ENCODE results near the gene MGLL.
"Not testable (repeated sequence)": the region's sequence is repeated elsewhere in the genome, so short reads cannot be mapped to it uniquely, and the experiment has no call there.

The MGLL gene

DNA sequence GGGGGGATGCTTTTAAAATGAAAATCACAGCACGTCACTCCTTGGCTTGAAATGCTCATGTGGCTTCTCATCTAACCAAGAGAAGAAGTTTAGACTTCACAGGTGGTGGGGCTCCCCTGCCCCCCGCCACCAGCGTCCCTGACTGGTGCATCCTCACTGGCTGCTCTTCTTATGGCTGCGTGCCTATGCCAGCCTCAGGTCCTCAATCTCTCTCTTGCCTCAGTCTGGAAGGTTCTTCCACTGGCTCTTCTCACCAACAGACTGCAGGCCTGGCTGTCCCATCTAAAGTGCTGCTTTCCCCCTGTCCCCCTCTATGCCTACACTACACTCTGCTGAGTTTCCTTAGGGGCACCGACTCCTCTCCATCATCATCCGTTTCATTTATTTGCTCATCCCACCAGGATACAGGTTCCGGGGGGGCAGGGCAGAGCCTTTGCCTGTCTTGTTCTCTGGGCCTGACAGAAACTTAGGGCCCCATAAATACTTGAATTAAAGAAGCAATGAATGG, 128.9 kb downstream of the MGLL start:
- no peak for FAIRE-seq

DNA sequence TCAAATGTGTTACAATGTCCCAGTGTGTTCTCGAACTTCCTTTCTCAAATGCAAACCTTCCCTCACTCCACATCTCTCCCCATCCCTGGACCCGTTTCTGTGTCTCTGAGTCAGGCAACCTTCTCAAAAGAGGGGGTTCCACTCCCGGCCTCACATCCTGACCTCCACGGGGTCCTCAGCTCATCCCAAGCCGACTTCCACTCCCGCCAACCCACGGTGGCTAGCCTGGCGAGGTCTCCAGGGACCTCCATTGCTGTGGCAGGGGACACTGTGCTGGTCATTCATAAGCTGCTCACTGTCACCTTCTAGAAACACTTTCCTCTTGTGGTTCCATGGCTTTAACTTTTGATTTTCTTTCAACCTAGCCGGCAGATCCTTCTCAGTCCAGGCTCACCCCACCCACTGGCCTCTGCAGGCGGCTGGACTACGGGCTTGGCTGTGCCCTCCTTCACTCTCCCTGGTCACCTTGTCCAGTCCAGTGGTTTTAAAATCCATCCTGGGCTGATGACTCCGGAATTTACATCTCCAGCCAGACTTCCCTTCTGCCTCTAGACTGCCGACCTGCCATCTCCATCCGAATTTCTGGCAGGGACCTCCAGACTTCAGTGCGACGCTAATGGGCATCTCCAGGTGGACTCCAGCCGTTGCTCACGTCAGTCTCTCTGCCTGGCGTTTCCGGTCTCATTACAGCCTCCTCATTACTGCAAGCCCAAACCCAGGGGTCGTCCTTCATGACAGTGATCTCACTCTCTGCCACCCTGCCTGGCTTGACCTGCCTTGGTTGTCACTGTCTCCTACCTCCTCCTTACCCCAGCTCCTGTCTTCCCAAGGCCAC, 129.6 kb downstream of the MGLL start:
- DNase-seq (ENCODE audit: low spot score) (no peak), FAIRE-seq (no peak)

More for the DNA sequence above, 128.9 kb downstream of the MGLL start:
- no peak for DNase-seq (ENCODE audit: low spot score)

DNA sequence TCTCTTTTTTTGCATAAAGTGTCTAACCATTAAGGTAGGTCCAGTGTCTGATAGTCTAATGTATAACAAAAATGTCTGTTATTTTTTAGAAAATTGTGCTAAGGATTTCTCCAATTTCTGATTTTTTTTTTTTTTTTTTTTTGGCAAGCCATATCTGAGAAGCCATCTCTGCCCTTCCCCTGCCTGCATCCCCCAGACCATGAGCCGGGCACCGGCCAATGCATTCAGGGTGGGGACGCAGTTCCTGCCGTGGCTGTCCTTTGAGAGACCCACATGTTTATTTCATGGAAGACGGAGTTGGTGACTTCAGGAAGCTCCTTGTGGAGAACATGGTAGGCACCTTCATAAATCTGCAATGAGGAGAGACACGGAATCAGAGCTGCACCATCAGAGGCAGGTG, 130.3 kb downstream of the MGLL start:
- no peak for FAIRE-seq
- no peak for DNase-seq (ENCODE audit: low spot score)

DNA sequence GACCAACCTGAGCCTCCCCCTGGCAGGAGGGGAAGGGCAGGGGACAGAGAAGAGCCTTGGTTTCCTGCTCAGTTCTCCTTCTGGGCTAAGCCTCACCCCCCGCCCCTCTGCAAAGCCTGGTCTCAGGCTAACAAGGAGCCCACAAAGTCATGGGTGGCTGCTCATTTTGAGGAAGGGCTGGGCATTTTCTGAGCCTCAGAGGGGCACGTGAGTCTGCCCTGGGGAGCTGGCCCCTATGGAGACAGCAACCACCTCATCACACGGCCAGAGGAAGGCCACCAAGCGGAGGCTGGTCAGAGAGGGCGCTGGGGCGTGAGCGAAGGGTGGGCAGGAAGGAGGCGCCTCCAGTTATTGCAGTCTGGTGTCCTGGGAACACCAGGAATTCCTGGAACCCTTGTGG, 130.8 kb downstream of the MGLL start:
- DNase-seq (ENCODE audit: low spot score), result no peak
- FAIRE-seq, result no peak

DNA sequence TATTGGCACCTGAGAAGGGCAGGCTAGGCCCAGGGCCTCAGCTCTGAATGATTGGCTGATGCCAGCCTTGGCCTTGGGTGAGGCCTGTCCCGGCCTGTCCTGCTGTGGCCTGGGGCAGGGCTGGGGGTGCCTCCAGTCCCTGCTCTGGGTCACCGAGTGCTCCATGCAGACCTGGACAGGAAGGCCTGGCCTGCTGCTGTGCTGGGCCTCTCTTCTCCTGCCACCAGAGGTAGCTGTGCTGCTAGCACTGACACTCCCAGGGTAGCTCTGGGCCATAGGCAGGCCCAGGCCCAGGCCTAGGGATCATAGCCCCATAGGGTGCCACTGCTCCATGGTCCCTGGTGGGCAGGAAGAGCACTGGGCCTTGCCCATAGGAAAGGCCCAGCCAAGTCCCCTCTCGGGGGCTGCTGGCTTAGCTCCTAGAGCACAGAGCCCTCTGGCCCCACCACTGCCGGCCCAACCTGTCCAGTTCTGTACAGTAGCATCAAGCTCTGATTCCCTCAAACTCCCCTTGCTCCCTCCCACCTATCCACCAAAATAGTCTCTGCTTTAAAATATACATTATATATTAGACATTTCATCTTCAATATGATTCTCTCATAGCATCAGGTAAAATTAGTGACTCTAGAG, 131.4 kb downstream of the MGLL start:
- FAIRE-seq (peak; percentile 67), DNase-seq (ENCODE audit: low spot score) (peak; percentile 56)

DNA sequence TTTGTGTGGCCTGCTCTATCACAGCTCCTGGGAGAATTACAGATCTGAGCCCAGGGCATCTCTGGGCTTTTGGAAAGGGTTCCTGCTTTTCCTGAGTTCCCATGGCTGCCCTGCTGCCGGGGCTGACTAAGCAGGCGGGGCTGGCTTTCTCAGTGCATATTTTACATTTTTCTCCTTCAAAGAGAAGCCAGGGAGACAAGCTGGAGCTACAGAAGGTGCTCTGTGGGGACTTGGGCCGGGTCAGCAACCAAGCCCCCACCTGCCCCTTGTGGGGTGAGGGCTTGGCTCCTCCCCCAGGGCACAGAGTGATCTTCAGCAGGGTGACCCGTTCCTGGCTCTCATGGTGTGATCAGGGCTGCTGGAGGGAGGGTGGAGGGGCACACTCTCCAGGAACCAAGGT, 132.2 kb downstream of the MGLL start:
- FAIRE-seq (no peak), DNase-seq (ENCODE audit: low spot score) (peak; percentile 40)

DNA sequence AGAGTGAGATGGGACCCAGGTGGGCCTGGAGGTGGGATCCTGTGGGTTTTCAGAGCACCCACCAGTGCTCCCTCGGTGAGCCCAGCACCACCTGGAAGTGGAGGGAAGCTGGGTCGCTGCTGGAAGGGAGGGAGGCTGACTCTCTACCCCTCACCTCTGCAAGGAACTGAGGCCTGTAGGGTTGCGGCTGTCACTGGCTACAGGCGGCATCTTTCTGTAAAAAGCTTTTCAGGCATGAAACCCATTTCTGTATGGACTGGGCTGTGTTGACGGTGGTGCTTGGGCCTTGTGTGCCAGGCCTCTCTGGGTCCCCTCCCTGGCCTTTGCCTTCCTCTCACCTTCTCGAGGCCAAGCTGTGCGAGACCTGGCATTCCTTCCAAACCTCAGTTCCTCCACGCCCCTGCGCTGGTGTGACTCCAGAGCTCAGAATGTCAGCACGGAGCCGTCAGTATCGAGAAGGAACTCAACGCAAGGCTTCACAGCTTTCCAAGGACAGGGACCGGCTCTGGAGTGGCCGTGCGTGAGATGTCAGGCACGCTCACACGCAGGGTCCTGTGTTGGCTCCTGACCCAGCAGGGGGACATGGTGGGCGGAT, 133.0 kb downstream of the MGLL start:
- no peak for DNase-seq (ENCODE audit: low spot score)
- no peak for FAIRE-seq

DNA sequence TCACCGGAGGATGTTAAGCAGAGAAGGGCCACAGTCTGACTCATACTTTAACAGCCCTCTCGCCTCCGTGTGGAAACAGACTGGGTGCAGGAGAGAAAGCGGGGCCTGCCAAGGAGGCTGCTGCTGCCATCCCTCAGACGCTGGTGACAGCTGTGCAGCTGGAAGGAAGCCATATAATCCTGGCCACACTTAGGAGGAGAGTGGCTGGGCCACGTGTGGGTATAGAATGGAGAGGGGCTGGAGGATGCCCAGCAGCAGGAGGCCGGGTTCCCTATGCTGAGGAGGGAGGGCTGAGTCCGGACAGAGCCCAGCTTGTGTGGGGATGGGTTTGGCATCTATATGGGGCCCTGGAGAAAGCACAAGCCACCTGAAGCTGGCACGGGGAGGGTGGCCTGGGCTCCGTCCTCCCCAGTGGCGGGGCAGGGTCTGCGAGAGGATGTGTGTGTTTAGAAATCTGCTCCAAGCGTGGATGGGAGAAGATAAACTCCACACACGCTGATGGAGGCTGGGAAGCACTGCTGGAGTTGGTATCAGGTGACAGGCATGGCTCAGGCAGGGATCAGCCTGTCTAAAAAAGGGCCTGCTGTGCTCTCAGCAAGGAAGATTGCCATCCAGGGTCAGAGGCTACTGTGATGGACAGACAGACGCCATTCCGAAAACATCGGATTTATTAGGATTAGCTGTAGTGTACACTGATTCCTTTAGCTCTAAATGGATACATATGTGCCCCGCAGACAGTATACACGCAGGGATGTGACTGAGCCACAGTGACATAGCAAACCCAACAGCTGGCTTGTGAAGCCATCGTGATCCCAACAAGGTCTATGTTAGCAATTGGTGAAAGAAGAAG, 133.7 kb downstream of the MGLL start:
- DNase-seq (ENCODE audit: low spot score) (no peak), FAIRE-seq (peak; percentile 56)

DNA sequence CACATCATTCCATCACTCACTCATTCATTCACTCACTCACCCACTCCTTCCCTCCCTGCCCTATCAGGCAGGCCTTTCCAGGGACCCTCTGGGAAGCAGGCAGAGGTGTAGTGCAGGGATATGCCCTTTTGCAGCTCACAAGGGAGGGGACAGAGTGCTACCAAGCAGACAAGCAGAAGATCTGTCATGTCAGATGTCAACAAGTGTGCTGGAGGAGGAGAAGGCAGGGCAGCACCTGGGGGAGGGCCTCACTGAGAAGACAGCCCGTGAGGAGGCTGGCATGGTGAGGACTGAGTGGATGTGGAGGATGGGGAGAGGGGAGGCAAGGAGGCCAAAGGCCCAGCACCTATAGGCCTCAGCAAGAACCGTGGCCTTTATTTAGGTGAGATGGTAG, 134.3 kb downstream of the MGLL start:
- no peak for FAIRE-seq
- no peak for DNase-seq (ENCODE audit: low spot score)

DNA sequence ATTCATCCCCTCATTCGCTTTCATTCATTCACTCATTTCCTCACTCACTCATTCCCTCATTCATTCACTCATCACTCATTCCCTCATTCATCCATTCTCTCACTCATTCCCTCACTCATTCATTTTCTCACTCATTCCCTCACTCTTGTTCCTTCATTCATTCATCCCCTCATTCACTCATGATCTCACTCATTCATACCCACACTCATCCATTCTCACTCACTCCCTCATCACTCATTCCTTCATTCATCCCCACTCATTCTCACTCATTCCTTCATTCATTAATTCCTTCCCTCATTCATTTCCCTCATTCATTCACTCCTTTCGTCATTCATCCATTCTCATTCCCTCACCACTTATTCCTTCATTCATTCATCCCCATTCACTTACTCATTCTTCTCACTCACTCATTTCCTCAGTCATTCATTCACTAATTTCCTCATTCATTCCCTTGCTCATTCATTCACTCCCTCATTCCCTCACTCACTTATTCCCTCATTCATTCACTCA, 135.0 kb downstream of the MGLL start:
- DNase-seq (ENCODE audit: low spot score) (no peak), FAIRE-seq (peak; percentile 30)

DNA sequence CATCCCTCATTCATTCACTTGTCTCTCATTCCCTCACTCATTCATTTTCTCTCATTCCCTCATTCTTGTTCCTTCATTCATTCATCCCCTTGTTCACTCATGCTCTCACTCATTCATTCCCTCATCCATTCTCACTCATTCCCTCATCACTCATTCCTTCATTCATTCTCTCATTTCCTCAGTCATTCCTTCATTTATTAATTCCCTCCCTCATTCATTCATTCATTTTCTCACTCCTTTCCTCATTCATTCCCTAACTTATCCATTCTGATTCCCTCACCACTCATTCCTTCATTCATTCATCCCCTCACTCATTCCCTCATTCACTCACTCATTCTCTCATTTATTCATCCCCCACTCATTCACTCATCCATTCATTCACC, 135.8 kb downstream of the MGLL start:
- no peak for DNase-seq (ENCODE audit: low spot score)
- FAIRE-seq, result peak; percentile 9

DNA sequence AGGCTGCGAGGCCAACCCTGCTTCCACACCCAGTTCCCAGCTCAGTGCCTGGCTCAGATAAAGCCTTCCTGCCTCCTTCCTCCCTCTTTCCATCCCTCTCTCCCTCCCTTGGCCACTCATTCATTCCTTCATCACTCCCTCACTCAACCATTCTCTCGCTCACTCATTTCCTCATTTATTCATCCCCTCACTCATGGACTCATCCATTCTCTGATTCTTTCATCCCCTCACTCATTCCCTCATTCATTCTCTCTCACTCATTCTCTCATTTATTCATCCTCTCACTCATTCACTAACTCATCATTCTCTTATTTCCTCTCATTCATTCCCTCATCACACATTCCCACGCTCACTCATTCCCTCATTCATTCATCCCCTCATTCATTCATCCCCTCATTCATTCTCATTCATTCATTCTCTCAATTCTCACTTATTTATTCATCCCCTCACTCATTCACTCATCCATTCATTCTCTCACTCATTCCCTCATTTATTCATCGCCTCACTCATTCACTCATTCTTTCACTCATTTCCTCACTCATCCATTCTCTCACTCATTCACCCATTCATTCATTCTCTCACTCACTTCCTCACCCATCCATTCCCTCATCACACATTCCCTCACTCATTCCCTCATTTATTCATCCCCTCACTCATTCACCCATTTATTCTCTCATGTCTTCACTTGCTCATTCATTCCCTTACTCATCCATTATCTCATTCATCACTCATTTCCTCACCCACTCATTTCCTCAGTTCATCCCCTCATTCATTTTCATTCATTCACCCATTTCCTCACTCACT, 136.4 kb downstream of the MGLL start:
- FAIRE-seq (no peak), DNase-seq (ENCODE audit: low spot score) (no peak)

DNA sequence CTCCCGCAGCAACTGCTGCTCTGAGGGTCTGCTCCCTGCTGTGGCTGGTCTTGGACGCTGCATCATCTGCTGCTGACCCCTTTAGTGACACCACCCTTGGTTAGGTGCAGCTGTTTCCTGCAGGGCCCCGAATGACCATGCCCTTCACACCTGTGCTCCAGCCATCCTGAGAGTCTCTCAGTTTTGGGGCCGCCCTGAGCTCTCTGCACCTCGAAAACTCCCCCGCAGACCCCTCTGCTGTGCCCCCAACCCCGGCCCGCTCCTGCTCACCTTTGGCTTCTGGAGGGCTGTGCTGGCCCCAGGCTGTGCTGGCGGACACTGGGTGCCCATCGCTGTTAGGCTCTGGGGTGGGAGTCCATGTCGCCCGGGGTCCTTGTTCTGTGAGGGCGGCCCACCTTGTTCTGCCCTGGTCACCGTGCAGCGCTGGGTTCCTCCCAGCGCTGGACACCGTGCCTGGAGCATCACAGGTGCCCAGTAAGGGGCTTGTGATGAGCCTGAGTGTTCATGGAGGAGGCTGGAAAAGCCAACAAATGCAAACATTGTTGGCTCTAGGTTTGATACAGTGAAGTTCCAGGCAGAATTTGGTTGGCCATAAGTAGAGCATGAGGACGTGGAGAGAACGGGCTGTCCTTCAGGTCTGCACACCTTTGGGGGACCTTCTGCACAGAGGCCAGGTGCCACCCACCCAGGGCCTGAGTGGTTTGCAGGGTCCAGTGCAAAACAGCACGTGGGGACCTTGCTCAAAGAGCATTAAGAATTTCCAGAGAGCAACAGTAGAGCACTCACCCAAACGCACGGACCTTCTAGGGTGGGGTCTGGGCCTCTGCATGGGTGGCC, 137.2 kb downstream of the MGLL start:
- FAIRE-seq, result no peak
- DNase-seq (ENCODE audit: low spot score), result no peak

DNA sequence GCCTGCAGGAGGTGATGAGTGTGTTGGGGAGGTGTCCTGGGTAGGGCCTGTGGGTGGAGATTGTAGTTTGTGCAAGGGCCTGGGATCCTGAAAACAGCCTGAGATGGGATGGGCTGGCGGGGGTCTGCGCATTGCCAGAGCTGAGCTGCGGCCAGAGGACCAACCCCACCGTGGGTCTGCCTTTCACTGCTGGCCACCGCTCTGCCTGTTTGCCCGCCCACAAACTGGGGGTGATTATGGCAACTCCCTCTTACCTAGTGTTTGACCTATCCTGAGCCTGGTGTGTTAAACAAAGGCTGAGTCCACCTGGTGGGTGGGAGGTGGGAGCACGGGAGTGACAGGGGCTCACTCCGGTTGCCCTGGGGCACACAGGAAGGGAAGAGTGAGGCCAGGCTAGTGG, 139.8 kb downstream of the MGLL start:
- no peak for FAIRE-seq
- DNase-seq (ENCODE audit: low spot score), result no peak

DNA sequence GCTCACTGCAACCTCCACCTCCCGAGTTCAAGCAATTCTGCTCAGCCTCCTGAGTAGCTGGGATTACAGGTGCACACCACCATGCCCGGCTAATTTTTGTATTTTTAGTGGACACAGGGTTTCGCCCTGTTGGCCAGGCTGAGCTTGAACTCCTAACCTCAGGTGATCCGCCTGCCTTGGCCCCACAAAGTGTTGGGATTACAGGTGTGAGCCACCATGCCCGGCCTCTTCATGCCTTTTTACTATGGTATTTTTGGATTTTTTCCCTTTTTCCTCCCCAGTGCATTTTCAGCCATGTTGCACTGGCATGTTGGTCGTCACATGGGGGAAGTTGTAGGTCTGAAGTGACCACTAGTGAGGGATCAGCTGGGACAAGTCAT, 140.2 kb downstream of the MGLL start:
- FAIRE-seq; DNase-seq (ENCODE audit: low spot score): not testable (repeated sequence)

DNA sequence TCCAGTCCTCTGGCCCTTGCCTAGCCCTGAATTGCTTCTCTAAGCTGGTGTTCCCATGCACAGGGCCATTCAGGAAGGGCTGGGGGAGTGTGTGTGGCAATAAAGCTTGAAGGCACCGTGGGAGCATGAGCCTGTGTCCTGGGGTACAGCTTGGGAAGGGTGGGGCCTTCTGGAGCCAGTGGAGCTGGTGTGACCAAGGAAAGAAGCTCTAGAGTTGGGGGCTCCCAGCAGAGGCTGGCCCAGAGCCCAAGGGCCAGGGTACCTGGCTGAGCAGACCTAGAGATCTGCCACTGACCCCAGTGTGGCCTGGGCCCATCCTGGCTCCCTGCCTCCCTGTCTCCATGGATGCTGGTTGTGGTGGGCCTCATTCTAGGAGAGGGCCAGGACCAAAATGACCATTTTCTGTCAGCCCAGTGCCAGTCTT, 141.5 kb downstream of the MGLL start:
- DNase-seq (ENCODE audit: low spot score) (no peak), FAIRE-seq (no peak)

DNA sequence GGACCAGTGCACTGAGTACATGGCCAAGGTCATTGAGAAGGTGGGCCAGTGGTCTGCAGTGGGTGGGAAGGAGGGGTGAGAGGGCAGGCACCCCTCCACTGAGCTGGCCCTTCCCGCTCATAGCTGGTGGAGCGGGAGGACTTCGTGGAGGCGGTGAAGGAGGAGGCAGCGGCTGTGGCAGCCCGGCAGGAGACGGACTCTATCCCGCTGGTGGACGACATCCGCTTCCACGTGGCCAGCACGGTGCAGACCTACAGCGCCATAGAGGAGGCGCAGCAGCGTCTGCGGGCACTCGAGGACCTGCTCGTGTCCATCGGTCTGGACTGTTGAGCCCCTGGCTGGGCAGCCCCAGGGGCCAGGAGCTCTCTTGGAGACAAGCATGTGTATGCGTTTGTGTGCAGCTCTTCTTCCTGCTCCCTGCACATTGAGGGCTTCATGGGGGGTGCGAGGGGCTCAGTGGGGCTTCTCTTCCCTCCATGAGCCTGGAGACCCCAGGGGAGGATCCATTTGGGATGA, 142.1 kb downstream of the MGLL start:
- DNase-seq (ENCODE audit: low spot score) (no peak), FAIRE-seq (no peak)

DNA sequence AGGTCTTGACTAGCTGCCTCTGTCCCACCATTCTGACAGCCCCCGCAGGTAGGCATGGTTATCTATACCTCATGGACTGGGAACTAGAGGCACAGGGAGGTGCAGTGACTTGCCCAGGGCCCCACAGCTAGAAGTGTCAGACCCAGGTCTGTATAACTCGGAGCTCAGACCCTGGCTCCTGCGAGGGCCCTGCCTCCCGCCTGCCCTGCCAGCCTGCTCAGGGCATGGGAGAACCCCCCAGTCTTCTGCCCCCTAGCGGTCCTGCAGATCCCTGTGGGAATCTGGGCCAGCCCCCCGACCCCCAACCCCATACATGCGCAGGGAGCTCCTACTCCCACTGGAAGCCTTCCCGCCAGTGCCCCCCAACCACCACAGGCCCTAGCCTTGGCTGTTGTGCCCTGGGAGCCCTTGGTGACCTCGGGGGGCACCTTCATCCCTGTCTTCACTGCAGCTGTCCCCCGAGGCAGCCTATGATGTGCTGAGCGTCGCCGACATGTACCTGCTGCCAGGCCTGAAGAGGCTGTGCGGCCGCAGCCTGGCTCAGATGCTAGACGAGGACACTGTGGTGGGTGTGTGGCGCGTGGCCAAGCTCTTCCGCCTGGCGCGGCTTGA, 142.7 kb downstream of the MGLL start:
- DNase-seq (ENCODE audit: low spot score) (no peak), FAIRE-seq (no peak)

All from urothelium cell line (cell line).